ENCODE measurements around the gene RNPS1. TPM values are rescaled to one million over a fixed set of nuclear protein-coding genes. Genes with fewer than 3 reads are reported as not detected.
A peak's percentile ranks its signal among the peaks of the same experiment; 100 is the strongest.

RNPS1 gene
- total and polyA plus RNA-seq, 2 of the 4 experiments (the other 2 are of a cell fraction), result 57.5 to 192 TPM

DNA sequence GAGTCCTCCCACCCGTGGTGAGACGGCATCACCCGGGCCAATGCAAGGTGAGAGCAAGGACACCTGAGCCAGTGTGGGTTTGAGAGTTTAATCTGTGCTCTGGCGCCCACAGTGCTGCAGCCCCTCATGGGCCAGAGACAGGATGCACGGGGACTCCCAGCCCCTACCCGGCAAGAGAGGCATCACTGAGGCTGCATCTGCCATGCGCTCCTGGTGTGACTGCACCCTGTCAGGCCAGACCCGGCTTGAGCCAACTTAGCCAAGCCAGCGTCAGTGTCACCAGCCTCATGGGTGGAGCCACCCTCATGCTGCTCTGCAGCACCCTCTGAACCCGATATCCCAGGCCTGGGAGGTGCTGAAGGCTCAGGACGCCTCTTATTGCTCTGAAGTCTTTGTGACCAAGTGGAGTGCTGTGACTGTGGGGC, 56.0 kb downstream of the RNPS1 start:
- no peak for ATAC-seq (ENCODE audit: low read depth)
- ChIA-PET POLR2A (ENCODE audit: unreplicated experiment) (no interaction called here), CTCF (no interaction called here)
- dilution Hi-C loops (cut with HindIII; ENCODE audit: low sequenced_read_pairs, unreplicated experiment), result no loop called here
- H3K4ac ChIP-seq (ENCODE audit: low read depth, low read length), result no peak overlapping the region
- H2BK5ac ChIP-seq (ENCODE audit: low read depth, low read length, poor library complexity, severe bottlenecking), result no peak overlapping the region
- H4K5ac ChIP-seq (ENCODE audit: low read depth, low read length), result no peak overlapping the region
- H3K4me3 ChIP-seq (ENCODE audit: insufficient read depth, low read depth, low read length), result no peak overlapping the region
- no peak overlapping the region for H2AK9ac ChIP-seq (replicated peaks; ENCODE audit: low read depth, low read length, poor library complexity)
- peaks cover 25% of the 10 kb centered on the region for H3K36me3 ChIP-seq (ENCODE audit: control insufficient read depth, insufficient read depth, low read length)
- BruUV-seq (replicated peaks), result no TSS peak
- H4K91ac ChIP-seq (ENCODE audit: insufficient read depth, low read depth, low read length), result no peak overlapping the region
- no peaks in the 10 kb centered on the region for H3K9me3 ChIP-seq (ENCODE audit: control insufficient read depth, insufficient read depth, low read length)
- H3K27me3 ChIP-seq (ENCODE audit: control insufficient read depth, insufficient read depth, low read length), result no peaks in the 10 kb centered on the region
- no peaks in the 10 kb centered on the region for H3K9me1 ChIP-seq (ENCODE audit: insufficient read depth, low read length)
- intact Hi-C loops (cut with micrococcal nuclease), result no loop called here
- H2BK15ac ChIP-seq (ENCODE audit: low read depth, low read length), result no peak overlapping the region
- no peak for DNase-seq
- no peak overlapping the region for H3K23ac ChIP-seq (ENCODE audit: low read depth, low read length)
- no peak overlapping the region for H3K56ac ChIP-seq (ENCODE audit: extremely low read depth, insufficient read depth, low read length)
- peaks cover 12% of the 10 kb centered on the region for H4K20me1 ChIP-seq (ENCODE audit: insufficient read depth, low read length)
- 84% methylated on average over 6 of the region's 11 CpGs; no CpG with 5 or more reads in 1 of the 2 experiments for WGBS, 2 experiments (ENCODE audit: extremely low coverage in 2 of 2, insufficient read length in 1 of 2)
- H3K4me2 ChIP-seq (ENCODE audit: low read depth, low read length), result no peak overlapping the region
- no peak overlapping the region for H4K8ac ChIP-seq (ENCODE audit: low read depth in 2 of 2, low read length in 2 of 2)
- peak overlapping the region; percentile 51 for H2AFZ ChIP-seq (replicated peaks; ENCODE audit: low read length, poor library complexity)
- H3K18ac ChIP-seq (ENCODE audit: low read depth, low read length), result no peak overlapping the region
- H2BK120ac ChIP-seq (ENCODE audit: low read depth, low read length), result no peak overlapping the region
- H3K4me1 ChIP-seq (ENCODE audit: control insufficient read depth, insufficient read depth, low read length), result peaks cover 7% of the 10 kb centered on the region
- no peak overlapping the region for H3K27ac ChIP-seq (ENCODE audit: insufficient read depth, low read length)
- H3K9ac ChIP-seq (ENCODE audit: low read depth, low read length), result no peak overlapping the region
- in situ Hi-C loops (cut with MboI; ENCODE audit: low sequenced_read_pairs), result no loop called here
- TF ChIP-seq RAD21 (IDR thresholded peaks at IDR 0.05; ENCODE audit: low read length), result no peak
- no peak for TF ChIP-seq RFX5 (IDR thresholded peaks at IDR 0.05; ENCODE audit: low read depth, low read length)
- no peak for TF ChIP-seq NFE2L2 (IDR thresholded peaks at IDR 0.05; ENCODE audit: low read depth, low read length)
- TF ChIP-seq POLR2A (IDR thresholded peaks at IDR 0.05; ENCODE audit: low read depth, low read length), result no peak
- peaks cover 18 to 39% of the 10 kb centered on the region in 2 experiments for H3K79me1 ChIP-seq (ENCODE audit: low read depth in 1 of 2, low read length in 2 of 2)
- H3K14ac ChIP-seq (replicated peaks; ENCODE audit: low read depth, low read length), result no peak overlapping the region
- no peak overlapping the region for H2AK5ac ChIP-seq (ENCODE audit: low read depth, low read length)
- no peak overlapping the region for H2BK20ac ChIP-seq (ENCODE audit: low read depth, low read length)

All from IMR-90 (cell line).